Trophoblast cell (in vitro differentiated cells and primary cell): ENCODE results near the gene PRKCE.
A peak's percentile ranks its signal among the peaks of the same experiment; 100 is the strongest.

ENCODE experiments used
- DNase-seq, 2 donors: peaks; one replicate each; pipeline ENCODE4 v3.0.0-alpha.2; 2016
- H2AFZ ChIP-seq: 2 replicates; pipeline ENCODE4 v1.6.1; 2013; ENCODE audit warnings: low read length, moderate library complexity, mild to moderate bottlenecking; ENCODE audit not compliant: insufficient read depth, poor library complexity
- H2AK5ac ChIP-seq: 2 replicates; pipeline ENCODE4 v1.6.1; 2013; ENCODE audit warnings: mild to moderate bottlenecking, low read length
- H2BK120ac ChIP-seq: 2 replicates; pipeline ENCODE4 v1.6.1; 2013; ENCODE audit warnings: low read length, mild to moderate bottlenecking, moderate library complexity; ENCODE audit not compliant: insufficient read depth, poor library complexity
- H2BK12ac ChIP-seq: 2 replicates; pipeline ENCODE4 v1.6.1; 2013; ENCODE audit warnings: mild to moderate bottlenecking, low read length, moderate library complexity
- H2BK5ac ChIP-seq: 2 replicates; pipeline ENCODE4 v1.6.1; 2013; ENCODE audit warnings: low read length, low read depth, moderate library complexity, mild to moderate bottlenecking; ENCODE audit not compliant: poor library complexity
- H3K14ac ChIP-seq: 2 replicates; pipeline ENCODE4 v1.6.1; 2013; ENCODE audit warnings: mild to moderate bottlenecking, low read length
- H3K18ac ChIP-seq: 2 replicates; pipeline ENCODE4 v1.6.1; 2013; ENCODE audit warnings: mild to moderate bottlenecking, low read length
- H3K23ac ChIP-seq: 2 replicates; pipeline ENCODE4 v1.6.1; 2013; ENCODE audit warnings: low read length
- H3K27ac ChIP-seq: 2 replicates; pipeline ENCODE4 v1.5.1; 2013; ENCODE audit warnings: low read depth, mild to moderate bottlenecking, inconsistent platforms, low read length, moderate library complexity
- H3K27me3 ChIP-seq: 2 replicates; pipeline ENCODE4 v1.6.1; 2013; ENCODE audit warnings: inconsistent platforms, mild to moderate bottlenecking, low read length, moderate library complexity; ENCODE audit not compliant: insufficient read depth
- H3K36me3 ChIP-seq, 2 experiments: 1 replicate in 1 of 2; 2 replicates in 1 of 2; pipeline ENCODE4 v1.6.1; 2013; ENCODE audit warnings: low read length in 2 of 2, mild to moderate bottlenecking in 2 of 2, moderate library complexity in 1 of 2; ENCODE audit not compliant: insufficient read depth in 2 of 2, control insufficient read depth in 1 of 2
- H3K4ac ChIP-seq: 2 replicates; pipeline ENCODE4 v1.6.1; 2013; ENCODE audit warnings: low read depth, mild to moderate bottlenecking, low read length, moderate library complexity
- H3K4me1 ChIP-seq, 2 experiments: 1 replicate in 1 of 2; 2 replicates in 1 of 2; pipeline ENCODE4 v1.6.1; 2013; ENCODE audit warnings: low read length in 2 of 2, mild to moderate bottlenecking in 2 of 2, moderate library complexity in 1 of 2; ENCODE audit not compliant: insufficient read depth in 2 of 2, control insufficient read depth in 1 of 2
- H3K4me2 ChIP-seq: 2 replicates; pipeline ENCODE4 v1.6.1; 2013; ENCODE audit warnings: inconsistent platforms, mild to moderate bottlenecking, low read length, moderate library complexity
- H3K4me3 ChIP-seq: 2 replicates; pipeline ENCODE4 v1.5.1; 2013; ENCODE audit warnings: mild to moderate bottlenecking, low read depth, low read length, inconsistent platforms
- H3K79me1 ChIP-seq: one replicate; pipeline ENCODE4 v1.6.1; 2013; ENCODE audit warnings: low read length
- H3K79me2 ChIP-seq: 2 replicates; pipeline ENCODE4 v1.6.1; 2013; ENCODE audit warnings: low read length, mild to moderate bottlenecking; ENCODE audit not compliant: control insufficient read depth, insufficient read depth, poor library complexity
- H3K9ac ChIP-seq: 2 replicates; pipeline ENCODE4 v1.6.1; 2013; ENCODE audit warnings: mild to moderate bottlenecking, low read length
- H3K9me3 ChIP-seq: 2 replicates; pipeline ENCODE4 v1.6.1; 2013; ENCODE audit warnings: low read depth, mild to moderate bottlenecking, control low read depth, inconsistent platforms, low read length; ENCODE audit not compliant: insufficient read depth
- H4K12ac ChIP-seq: 2 replicates; pipeline ENCODE4 v1.6.1; 2013; ENCODE audit warnings: low read depth, mild to moderate bottlenecking, low read length, moderate library complexity
- H4K8ac ChIP-seq: 2 replicates; pipeline ENCODE4 v1.6.1; 2013; ENCODE audit warnings: low read depth, mild to moderate bottlenecking, low read length, moderate library complexity
- H4K91ac ChIP-seq: one replicate; pipeline ENCODE4 v1.6.1; 2013; ENCODE audit warnings: low read depth, mild to moderate bottlenecking, low read length, moderate library complexity
- WGBS: extraction: QIAGEN DNeasy Blood & Tissue Kit; methylation state at CpG from one replicate; pipeline ENCODE4 v1.1.7; 2013; ENCODE audit warnings: missing lambda C conversion rate; ENCODE audit not compliant: insufficient read length, insufficient coverage; ENCODE audit errors: extremely low coverage; 5-methylcytosine and 5-hydroxymethylcytosine counted together

The PRKCE gene

GRCh38 chr2:45930396-45930792 is 278.9 kb downstream of the PRKCE start:
- Histone ChIP-seq H2BK120ac (no peak overlapping the region), H3K18ac (no peak overlapping the region), H3K9ac (no peak overlapping the region), H2BK5ac (no peak overlapping the region), H3K27me3 (no peaks in the 10 kb centered on the region), H3K4me2 (no peak overlapping the region), H3K4ac (no peak overlapping the region), H3K36me3 (no peaks in the 10 kb centered on the region), H4K8ac (no peak overlapping the region), H3K23ac (no peak overlapping the region), H3K79me1 (no peaks in the 10 kb centered on the region), H2AK5ac (no peak overlapping the region), H4K12ac (no peak overlapping the region), H3K27ac (no peak overlapping the region), H2AFZ (no peak overlapping the region), H3K4me3 (no peak overlapping the region), H3K4me1 (peaks cover 0 to 6% of the 10 kb centered on the region in 2 experiments), H3K14ac (no peak overlapping the region), H4K91ac (no peak overlapping the region), H3K9me3 (no peaks in the 10 kb centered on the region), H2BK12ac (no peak overlapping the region), H3K79me2 (no peaks in the 10 kb centered on the region)
- no CpG with 5 or more reads among the region's 1 CpG for WGBS
- no peak for DNase-seq

GRCh38 chr2:45932278-45932975 is 281.0 kb downstream of the PRKCE start:
- Histone ChIP-seq H3K23ac (no peak overlapping the region), H3K9ac (no peak overlapping the region), H2BK12ac (no peak overlapping the region), H2BK120ac (no peak overlapping the region), H4K8ac (no peak overlapping the region), H2BK5ac (no peak overlapping the region), H4K12ac (no peak overlapping the region), H3K79me2 (no peaks in the 10 kb centered on the region), H3K9me3 (no peaks in the 10 kb centered on the region), H3K4me3 (no peak overlapping the region), H2AK5ac (no peak overlapping the region), H3K79me1 (no peaks in the 10 kb centered on the region), H3K4me2 (no peak overlapping the region), H3K18ac (no peak overlapping the region), H3K36me3 (no peaks in the 10 kb centered on the region), H3K14ac (no peak overlapping the region), H4K91ac (no peak overlapping the region), H3K4me1 (peaks cover 0 to 6% of the 10 kb centered on the region in 2 experiments), H3K27me3 (no peaks in the 10 kb centered on the region), H2AFZ (no peak overlapping the region), H3K27ac (no peak overlapping the region), H3K4ac (no peak overlapping the region)
- WGBS: 100% methylated on average over 3 of the region's 8 CpGs
- DNase-seq: peak in 1 of 2 donors; percentile 46

- Histone ChIP-seq H4K8ac (no peak overlapping the region), H3K79me1 (no peaks in the 10 kb centered on the region), H3K9ac (no peak overlapping the region), H2BK120ac (no peak overlapping the region), H3K14ac (no peak overlapping the region), H2BK5ac (no peak overlapping the region), H3K4me3 (no peak overlapping the region), H3K79me2 (no peaks in the 10 kb centered on the region), H3K27me3 (no peaks in the 10 kb centered on the region), H3K4me2 (no peak overlapping the region), H3K9me3 (no peaks in the 10 kb centered on the region), H3K27ac (no peak overlapping the region), H3K4me1 (peaks cover 6 to 17% of the 10 kb centered on the region in 2 experiments), H3K23ac (no peak overlapping the region), H2BK12ac (no peak overlapping the region), H3K36me3 (no peaks in the 10 kb centered on the region), H2AFZ (no peak overlapping the region), H2AK5ac (no peak overlapping the region), H4K12ac (no peak overlapping the region), H3K18ac (no peak overlapping the region), H3K4ac (no peak overlapping the region), H4K91ac (no peak overlapping the region)
- DNase-seq: peak; percentile 91
- WGBS: no CpG with 5 or more reads among the region's 13 CpGs
Measured at GRCh38 chr2:45935791-45936622, 284.5 kb downstream of the PRKCE start.

GRCh38 chr2:45936623-45936979 is 285.1 kb downstream of the PRKCE start:
- H3K27me3 ChIP-seq: no peaks in the 10 kb centered on the region
- WGBS: no CpG with 5 or more reads among the region's 5 CpGs
- no peaks in the 10 kb centered on the region for H3K79me2 ChIP-seq

More at GRCh38 chr2:45936623-45936979, 285.1 kb downstream of the PRKCE start:
- Histone ChIP-seq H3K36me3 (no peaks in the 10 kb centered on the region), H4K91ac (no peak overlapping the region), H3K4ac (no peak overlapping the region), H3K79me1 (no peaks in the 10 kb centered on the region), H3K4me2 (no peak overlapping the region), H3K4me1 (peaks cover 6 to 17% of the 10 kb centered on the region in 2 experiments), H4K12ac (no peak overlapping the region), H2BK5ac (no peak overlapping the region), H3K14ac (no peak overlapping the region), H3K27ac (no peak overlapping the region), H3K18ac (no peak overlapping the region), H3K9ac (no peak overlapping the region), H2AFZ (no peak overlapping the region), H4K8ac (no peak overlapping the region), H2BK120ac (no peak overlapping the region), H3K9me3 (no peaks in the 10 kb centered on the region), H2AK5ac (no peak overlapping the region), H3K23ac (no peak overlapping the region), H2BK12ac (no peak overlapping the region), H3K4me3 (no peak overlapping the region)
- DNase-seq: no peak
